ENCODE measurements around the gene FBXO5. TPM values are rescaled to one million over a fixed set of nuclear protein-coding genes. Genes with fewer than 3 reads are reported as not detected.

The FBXO5 gene
- total RNA-seq, 1 donor from 2014 or later: 7.3 TPM

DNA sequence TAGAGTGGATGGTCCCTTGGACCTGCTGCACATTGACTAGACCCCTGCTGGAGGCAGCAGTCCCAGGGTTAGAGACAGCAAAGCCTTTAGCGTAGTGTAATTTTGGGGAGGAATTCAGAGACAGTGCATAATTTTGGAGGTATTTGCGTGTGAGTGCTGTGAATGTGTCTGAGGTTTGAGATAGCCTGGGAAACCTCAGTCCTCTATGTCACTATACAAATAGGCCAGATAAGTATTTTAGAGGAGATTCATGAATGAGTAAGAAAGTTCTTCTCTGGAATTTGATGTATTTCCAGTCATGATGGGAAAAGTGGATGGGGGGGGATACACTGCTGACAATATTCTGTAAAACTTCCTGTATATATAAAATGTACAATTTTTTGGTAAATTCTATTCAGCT is 45.4 kb upstream of the FBXO5 start:
- no peaks in the 10 kb centered on the region for H3K27me3 Mint-ChIP-seq (ENCODE audit: low read depth)
- H3K9me3 Mint-ChIP-seq (ENCODE audit: low read depth): no peaks in the 10 kb centered on the region
- peaks cover 15% of the 10 kb centered on the region for H3K4me1 Mint-ChIP-seq (ENCODE audit: low read depth)
- TF ChIP-seq, protein P1, sequence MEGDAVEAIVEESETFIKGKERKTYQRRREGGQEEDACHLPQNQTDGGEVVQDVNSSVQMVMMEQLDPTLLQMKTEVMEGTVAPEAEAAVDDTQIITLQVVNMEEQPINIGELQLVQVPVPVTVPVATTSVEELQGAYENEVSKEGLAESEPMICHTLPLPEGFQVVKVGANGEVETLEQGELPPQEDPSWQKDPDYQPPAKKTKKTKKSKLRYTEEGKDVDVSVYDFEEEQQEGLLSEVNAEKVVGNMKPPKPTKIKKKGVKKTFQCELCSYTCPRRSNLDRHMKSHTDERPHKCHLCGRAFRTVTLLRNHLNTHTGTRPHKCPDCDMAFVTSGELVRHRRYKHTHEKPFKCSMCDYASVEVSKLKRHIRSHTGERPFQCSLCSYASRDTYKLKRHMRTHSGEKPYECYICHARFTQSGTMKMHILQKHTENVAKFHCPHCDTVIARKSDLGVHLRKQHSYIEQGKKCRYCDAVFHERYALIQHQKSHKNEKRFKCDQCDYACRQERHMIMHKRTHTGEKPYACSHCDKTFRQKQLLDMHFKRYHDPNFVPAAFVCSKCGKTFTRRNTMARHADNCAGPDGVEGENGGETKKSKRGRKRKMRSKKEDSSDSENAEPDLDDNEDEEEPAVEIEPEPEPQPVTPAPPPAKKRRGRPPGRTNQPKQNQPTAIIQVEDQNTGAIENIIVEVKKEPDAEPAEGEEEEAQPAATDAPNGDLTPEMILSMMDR (IDR thresholded peaks at IDR 0.05): no peak
- no peak overlapping the region for H3K27ac Mint-ChIP-seq (ENCODE audit: unreplicated experiment)
- H3K36me3 Mint-ChIP-seq (ENCODE audit: low read depth): no peaks in the 10 kb centered on the region
- no peak for DNase-seq (ENCODE audit: low spot score)
- no peak overlapping the region for H3K4me3 Mint-ChIP-seq (ENCODE audit: unreplicated experiment)

DNA sequence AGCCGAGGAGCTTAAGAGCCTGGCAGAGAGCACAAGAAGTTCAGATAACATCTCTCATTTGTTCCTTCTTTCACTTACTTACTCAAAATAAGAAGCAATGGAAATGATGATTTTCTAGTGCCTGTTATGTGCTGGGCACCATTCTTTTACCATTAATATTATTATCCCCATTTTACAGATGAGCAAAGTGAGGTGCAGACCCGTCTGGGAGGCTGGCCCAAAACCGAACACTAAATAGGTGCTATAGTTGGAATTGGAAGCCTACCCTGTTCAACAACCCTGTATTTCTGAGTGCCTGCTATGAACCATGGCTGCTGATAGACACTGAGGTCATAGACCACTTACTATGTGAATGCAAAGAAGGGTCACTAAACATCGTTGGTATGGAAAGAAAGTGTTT is 44.6 kb upstream of the FBXO5 start:
- no peak overlapping the region for H3K27ac Mint-ChIP-seq (ENCODE audit: unreplicated experiment)
- H3K36me3 Mint-ChIP-seq (ENCODE audit: low read depth): no peaks in the 10 kb centered on the region
- H3K27me3 Mint-ChIP-seq (ENCODE audit: low read depth): no peaks in the 10 kb centered on the region
- TF ChIP-seq, protein P1 (IDR thresholded peaks at IDR 0.05): no peak
- DNase-seq (ENCODE audit: low spot score): no peak
- H3K4me3 Mint-ChIP-seq (ENCODE audit: unreplicated experiment): no peak overlapping the region
- no peaks in the 10 kb centered on the region for H3K9me3 Mint-ChIP-seq (ENCODE audit: low read depth)
- peaks cover 15% of the 10 kb centered on the region for H3K4me1 Mint-ChIP-seq (ENCODE audit: low read depth)

DNA sequence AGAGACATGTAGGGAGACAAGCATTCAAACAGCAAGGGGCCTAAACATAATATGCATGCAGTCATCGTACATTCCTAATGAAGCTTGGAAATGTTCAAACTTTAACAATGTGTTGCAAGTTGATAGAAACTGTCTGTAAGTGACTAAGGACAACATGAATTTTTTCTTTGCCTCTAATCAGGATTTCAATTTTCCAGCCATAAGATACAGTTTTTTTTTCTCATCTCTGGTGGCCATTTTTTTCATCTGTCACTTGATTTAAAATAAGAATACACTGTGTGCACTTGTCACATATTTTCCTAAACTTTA is 41.8 kb upstream of the FBXO5 start:
- Mint-ChIP-seq H3K4me3 (ENCODE audit: unreplicated experiment) (no peak overlapping the region), H3K27ac (ENCODE audit: unreplicated experiment) (no peak overlapping the region), H3K4me1 (ENCODE audit: low read depth) (peaks cover 8% of the 10 kb centered on the region), H3K36me3 (ENCODE audit: low read depth) (no peaks in the 10 kb centered on the region), H3K9me3 (ENCODE audit: low read depth) (no peaks in the 10 kb centered on the region), H3K27me3 (ENCODE audit: low read depth) (no peaks in the 10 kb centered on the region)
- DNase-seq (ENCODE audit: low spot score): no peak
- TF ChIP-seq, protein P1 (IDR thresholded peaks at IDR 0.05): peak; percentile 61

DNA sequence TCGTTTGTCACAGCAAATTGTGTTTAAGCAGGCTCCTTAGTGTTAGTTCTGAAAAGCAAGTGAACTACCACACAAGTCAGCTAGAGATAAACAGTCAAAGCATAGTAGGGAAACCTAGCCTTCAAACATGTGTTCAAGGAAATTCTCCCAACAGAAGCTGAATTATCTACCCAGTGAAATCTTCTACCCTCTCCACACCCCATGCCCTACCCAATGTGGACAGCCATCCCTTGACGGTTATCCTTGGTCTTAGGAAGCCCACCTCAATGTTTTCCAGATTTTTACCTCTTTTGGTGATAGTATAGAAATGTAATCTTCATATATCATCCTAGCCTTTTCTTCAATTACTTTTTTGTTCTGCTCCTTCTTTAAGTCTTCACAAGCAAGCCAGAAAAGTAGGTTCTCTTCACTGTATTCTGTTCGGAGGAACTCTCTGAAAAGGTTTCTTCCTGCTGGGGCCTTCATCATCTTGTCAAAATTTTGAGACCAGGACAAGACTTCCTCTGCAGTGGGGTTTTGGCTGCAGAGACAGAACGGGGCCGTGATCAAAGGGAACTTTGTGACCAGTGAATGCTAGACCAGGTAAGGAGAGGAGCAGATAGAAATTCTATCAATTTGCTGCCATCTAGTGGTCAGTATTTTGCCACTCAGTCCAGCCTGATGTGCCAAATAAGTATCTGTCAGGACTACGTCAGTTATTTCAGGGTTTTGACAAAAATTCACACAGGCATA is 41.3 kb upstream of the FBXO5 start:
- Mint-ChIP-seq H3K27ac (ENCODE audit: unreplicated experiment) (no peak overlapping the region), H3K27me3 (ENCODE audit: low read depth) (no peaks in the 10 kb centered on the region), H3K4me3 (ENCODE audit: unreplicated experiment) (no peak overlapping the region), H3K36me3 (ENCODE audit: low read depth) (no peaks in the 10 kb centered on the region), H3K4me1 (ENCODE audit: low read depth) (peaks cover 8% of the 10 kb centered on the region), H3K9me3 (ENCODE audit: low read depth) (no peaks in the 10 kb centered on the region)
- TF ChIP-seq, protein P1 (IDR thresholded peaks at IDR 0.05): peak; percentile 94
- no peak for DNase-seq (ENCODE audit: low spot score)

DNA sequence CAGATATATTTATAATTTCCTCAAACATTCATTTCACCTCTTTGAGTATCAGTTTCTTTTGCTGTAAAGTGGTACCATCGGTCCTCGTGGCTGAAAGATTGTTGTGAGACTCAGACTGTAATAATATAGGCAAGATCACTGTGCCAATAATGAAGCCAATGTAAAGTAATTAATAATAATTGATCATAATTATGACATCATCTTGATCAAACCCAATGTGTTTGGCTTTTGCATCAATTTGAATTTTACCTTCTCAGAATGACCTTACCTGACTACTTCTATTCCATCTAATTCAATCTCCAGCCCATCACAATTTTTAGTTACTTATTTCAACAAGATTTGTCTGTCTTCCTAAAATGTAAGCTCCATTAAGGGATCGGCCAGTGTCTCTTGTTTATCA is 35.5 kb upstream of the FBXO5 start:
- Mint-ChIP-seq H3K4me1 (ENCODE audit: low read depth) (peaks cover 9% of the 10 kb centered on the region), H3K9me3 (ENCODE audit: low read depth) (no peaks in the 10 kb centered on the region), H3K27me3 (ENCODE audit: low read depth) (no peaks in the 10 kb centered on the region), H3K4me3 (ENCODE audit: unreplicated experiment) (no peak overlapping the region), H3K27ac (ENCODE audit: unreplicated experiment) (no peak overlapping the region), H3K36me3 (ENCODE audit: low read depth) (no peaks in the 10 kb centered on the region)
- TF ChIP-seq, protein P1 (IDR thresholded peaks at IDR 0.05): no peak
- no peak for DNase-seq (ENCODE audit: low spot score)

All from chondrocyte (in vitro differentiated cells).